Activated T-cell treated with anti-CD3 and anti-CD28 coated beads, Interleukin-2, amount 50 U/mL, for 48 hours (primary cell): Measurements from ENCODE around the gene IL9R.
"Not testable (repeated sequence)": the region's sequence is repeated elsewhere in the genome, so short reads cannot be mapped to it uniquely, and the experiment has no call there.

Experiments used
- DNase-seq, 2 experiments: peaks; one replicate each; pipeline ENCODE4 v3.0.0-alpha.2; 2020

Gene IL9R

DNA sequence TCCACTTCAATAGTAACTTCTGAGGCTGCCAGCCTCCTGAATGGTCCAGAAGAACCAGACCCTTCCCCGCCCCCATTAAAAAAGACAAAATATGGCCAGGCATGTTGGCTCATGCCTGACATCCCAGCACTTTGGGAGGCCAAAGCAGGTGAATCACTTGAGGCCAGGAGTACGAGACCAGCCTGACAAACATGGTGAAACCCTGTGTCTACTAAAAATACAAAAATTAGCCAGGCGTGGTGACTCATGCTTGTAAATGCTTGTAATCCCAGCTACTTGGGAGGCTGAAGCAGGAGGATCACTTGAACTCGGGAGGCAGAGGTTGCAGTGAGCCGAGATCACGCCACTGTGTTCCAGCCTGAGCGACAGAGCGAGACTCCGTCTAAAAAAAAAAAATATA lies 2.3 kb downstream of the IL9R start:
- not testable (repeated sequence) for DNase-seq

DNA sequence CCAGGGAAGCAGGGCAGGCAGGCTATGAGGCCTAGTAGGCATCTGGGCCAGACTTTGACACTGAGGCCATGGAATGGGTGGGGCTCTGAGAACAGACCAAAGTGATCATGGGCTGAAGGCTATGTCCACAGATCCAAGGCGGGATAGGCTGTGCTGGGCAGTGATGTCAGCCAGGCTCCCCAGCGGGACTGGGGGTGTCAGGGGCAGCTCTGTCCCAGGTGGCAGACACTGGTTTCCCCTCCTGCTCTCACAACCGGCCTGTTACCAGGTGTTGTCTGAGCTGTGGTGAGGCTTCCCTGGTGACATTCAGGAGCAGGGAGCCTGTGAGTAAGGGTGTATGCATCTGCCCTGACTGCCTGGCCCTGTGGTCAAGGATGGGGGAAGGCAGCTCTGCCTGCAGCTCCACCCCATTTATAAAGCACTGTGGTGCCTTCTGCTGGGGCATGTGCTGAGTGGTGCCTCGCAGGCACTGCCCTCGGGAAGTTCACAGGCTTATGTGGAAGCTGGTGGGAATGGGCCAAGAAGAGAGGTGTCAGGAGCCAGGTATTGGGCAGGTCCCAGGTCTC lies 2.9 kb downstream of the IL9R start:
- DNase-seq: no peak

DNA sequence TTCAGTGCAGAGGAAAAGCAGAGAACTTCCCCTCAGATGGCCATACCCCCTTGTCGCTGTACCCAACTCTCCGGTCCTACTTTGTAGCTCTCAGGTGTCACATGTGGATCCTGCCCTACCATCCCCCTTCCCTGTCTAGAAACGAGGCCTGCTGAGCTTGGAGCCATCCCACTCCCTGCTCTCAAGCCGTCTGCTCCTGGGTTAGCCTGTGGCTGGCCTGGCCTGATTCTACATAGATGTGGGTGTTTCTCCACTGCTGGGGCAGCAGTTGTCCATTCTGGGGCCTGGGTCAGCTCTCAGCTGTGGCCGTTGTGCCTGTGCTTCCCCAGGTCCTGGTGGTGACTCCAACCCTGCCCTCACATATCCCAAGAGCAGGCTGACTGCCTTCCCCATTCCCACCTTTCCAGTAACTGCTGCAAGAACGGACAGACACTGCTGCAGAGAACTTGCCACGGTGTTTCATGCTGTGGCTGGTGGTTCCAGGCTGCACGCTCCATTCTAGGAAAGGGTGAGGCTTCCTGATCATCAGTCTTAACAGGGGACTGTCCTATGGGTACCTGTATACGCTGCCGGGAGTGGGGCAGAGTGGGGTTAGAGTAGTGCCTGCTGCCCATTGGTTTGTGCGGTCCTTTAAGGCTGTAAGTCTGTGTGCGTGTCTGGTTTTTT lies 3.6 kb downstream of the IL9R start:
- no peak for DNase-seq

DNA sequence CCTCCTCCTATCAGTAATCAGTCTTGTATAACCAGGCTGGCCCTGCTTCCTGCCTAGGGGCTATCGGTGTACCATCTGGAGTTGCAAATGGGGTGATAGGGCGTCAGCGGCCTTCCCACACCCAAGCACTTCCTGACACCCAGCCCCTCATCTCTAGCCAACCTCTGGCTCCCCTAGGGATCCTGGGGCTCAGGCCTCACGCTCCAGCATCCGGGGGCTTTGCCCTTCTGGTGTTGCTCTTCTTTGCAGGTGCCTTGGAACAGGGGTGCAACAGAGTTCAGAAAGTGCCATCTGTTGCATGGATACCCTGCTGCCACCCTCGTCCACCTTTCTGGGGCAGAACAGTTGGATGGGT lies 4.1 kb downstream of the IL9R start:
- DNase-seq: no peak

DNA sequence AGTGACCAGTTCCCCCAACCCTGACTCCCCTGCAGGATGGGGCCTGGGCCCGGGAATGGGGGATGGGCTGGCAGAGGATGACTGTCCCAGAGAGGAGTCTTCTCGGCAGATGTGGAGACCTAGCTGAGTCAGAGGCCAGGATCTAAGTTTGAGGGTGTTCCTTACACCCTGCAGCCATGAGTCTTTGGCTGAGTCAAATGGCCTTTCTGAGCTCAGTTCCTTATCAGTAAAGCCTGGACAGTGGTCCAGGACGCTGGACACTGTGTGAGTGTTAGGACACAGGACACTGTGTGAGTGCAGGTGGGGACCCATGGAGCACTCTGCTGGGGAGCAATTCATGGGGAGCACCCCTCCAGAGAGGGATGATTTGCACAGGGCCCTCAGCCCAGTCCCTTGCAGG lies 5.0 kb downstream of the IL9R start:
- no peak for DNase-seq

DNA sequence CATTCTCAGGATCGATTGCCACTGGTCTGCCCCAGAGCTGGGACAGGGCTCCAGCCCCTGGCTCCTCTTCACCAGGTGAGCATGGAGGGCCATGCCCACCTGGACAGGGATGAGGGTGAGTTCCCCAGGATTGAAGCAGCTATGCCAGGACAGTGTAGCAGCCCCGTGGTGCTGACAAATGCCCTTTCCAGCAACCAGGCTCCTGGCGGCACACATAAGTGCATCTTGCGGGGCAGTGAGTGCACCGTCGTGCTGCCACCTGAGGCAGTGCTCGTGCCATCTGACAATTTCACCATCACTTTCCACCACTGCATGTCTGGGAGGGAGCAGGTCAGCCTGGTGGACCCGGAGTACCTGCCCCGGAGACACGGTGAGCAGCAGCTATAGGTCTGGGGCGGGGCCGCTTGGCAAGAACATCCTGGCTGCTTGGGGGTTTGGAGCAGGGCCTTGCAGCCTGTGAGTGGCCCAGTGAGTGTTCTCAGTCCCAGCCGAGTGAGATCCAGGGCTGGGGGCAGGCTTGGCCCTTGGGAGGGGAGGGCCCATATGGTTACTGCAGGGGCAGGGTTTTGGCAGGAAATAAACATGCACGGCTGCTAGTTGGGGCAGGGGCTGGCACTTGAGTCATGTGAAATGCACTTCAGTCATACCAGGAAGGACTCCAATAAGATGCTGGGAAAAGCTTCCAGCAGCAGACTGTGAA lies 6.1 kb downstream of the IL9R start:
- DNase-seq: no peak

DNA sequence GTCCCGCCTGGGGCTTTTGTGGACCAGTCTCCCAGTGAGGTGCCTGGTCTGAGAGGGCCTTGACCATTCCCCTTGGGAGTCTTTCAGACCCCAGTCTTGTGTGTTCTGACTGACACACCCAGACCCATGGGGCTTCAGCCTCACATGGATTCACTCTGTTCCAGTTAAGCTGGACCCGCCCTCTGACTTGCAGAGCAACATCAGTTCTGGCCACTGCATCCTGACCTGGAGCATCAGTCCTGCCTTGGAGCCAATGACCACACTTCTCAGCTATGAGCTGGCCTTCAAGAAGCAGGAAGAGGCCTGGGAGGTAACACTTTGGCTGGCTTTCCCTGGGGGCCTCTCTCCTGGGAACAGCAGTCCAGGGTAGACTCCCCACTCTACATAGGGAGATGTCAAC lies 6.8 kb downstream of the IL9R start:
- DNase-seq: no peak

DNA sequence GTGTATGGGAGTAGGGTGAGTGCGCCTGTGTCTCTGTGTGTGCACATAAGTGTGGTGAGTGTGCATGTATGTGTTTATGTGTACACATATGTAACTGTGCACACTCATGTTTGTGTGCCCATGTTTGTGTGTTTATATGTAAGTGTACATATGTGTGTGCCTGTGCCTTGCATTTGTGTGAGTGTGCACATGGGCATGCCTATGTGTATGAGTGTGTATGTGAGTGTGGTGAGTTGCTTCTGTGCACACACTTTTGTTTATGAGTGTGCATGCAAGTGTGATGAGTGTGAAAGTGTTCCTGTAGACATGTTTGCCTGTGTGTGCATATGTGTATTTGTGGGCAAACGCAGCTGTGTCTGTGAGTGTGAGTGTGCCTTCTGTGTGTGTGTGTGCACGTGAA lies 7.2 kb downstream of the IL9R start:
- DNase-seq: no peak

DNA sequence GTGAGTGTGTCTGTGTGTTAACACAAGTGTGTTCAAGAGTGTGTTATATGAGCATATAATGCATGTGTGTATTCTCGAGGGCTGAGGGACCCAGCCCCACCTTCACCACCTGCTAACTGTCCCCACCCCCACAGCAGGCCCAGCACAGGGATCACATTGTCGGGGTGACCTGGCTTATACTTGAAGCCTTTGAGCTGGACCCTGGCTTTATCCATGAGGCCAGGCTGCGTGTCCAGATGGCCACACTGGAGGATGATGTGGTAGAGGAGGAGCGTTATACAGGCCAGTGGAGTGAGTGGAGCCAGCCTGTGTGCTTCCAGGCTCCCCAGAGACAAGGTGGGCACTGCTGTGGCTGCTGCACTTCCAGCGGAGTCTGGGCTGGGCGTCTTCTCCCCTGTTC lies 7.6 kb downstream of the IL9R start:
- no peak for DNase-seq

DNA sequence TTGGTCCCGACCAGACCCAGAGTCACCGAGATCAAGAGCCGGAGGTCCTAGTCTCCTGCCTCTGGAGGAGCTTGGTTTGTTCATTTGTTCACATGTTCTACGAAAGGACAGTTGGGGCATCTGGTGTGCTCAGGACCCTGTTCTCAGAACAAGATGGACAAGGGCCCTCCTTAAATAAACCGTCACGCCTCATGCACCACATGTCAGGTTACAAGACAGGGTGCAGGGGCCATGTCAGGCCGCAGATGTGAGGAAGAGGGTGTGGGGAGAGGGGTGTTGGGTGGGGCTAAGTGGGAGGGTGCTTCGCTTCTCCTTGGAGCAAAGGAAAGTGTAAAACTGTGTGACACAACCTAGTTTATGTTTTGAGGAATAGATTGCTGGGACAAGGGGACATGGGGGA lies 9.0 kb downstream of the IL9R start:
- not testable (repeated sequence) for DNase-seq

DNA sequence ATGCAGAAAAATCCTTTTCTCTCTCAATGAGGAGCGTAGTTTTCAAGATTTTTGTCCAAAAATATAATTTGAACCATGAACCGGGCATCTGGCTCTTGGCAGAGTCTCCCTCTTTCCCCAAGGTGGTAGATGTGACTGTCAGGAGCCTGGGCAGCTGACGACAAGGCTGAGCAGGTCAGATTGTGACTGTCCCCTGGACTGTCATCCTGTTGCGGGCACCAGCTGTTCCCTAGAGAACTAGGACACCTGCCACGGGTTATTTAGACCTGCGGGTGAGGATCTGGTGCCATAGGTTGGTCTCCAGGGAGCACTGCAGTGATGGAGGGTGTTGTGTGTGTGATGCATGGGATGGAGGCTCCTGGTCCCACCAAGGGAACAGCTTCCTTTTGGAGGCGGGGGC lies 10.9 kb downstream of the IL9R start:
- DNase-seq: not testable (repeated sequence)

DNA sequence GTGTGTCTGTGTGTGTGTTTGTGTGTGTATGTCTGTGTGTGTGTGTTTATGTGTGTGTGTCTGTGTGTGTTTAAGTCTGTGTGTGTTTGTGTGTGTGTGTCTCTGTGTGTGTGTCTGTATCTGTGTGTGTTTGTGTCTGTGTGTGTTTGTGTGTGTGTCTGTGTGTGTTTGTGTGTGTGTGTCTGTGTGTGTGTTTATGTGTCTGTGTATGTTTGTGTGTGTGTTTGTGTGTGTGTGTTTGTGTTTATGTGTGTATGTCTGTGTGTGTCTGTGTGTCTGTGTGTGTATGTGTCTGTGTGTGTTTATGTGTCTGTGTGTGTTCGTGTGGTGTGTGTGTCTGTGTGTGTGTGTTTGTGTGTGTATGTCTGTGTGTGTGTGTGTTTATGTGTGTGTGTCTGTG lies 11.4 kb downstream of the IL9R start:
- no peak for DNase-seq

DNA sequence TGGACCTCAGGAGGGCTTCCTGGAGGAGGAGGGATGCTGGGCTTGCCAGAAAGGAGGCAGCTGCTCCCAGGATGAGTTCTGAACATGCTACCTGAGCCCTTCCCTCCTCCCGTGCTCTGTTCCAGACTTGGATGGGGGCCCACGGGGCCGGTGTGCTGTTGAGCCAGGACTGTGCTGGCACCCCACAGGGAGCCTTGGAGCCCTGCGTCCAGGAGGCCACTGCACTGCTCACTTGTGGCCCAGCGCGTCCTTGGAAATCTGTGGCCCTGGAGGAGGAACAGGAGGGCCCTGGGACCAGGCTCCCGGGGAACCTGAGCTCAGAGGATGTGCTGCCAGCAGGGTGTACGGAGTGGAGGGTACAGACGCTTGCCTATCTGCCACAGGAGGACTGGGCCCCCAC lies 12.2 kb downstream of the IL9R start:
- DNase-seq: not testable (repeated sequence)

DNA sequence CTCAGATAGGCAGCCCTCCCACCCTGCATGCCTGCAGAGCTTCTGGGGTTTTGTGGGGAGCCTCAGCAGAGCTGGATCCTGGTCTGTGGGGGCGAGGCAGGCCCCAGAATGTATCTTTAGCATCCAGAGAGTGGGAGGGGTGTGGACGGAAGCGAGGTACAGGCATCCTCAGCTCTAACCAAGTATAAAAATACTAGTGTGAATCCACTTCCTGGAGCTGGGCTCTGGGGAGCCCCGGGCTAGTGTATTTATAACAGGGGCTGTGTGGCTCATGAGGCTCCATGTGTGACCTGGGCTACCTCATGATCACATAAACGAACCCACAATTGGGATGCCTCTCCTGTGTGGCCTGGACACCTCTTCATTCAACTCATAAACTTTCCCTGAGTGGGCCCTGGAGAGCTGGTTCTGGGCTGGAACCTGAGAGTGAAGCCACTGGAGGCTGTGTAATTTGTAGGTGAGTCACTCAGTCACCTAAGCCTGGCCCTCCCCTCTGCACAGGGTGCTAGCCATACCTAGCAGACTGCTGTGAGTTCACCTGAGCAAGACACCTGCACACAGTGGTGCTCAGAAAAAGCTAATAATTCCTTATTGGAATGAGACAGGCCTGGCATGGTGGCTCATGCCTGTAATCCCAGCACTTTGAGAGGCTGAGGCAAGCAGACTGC lies 15.9 kb downstream of the IL9R start:
- not testable (repeated sequence) for DNase-seq

DNA sequence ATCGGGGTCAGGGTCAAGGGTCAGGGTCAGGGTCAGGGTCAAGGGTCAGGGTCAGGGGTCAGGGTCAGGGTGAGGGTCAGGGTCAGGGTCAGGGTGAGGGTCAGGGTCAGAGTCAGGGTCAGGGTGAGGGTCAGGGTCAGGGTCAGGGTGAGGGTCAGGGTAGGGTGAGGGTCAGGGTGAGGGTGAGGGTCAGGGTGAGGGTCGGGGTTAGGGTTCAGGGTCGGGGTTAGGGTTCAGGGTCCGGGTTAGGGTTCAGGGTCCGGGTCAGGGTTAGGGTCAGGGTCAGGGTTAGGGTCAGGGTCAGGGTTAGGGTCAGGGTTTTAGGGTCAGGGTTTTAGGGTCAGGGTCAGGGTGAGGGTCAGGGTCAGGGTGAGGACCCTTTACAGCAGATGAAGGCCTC lies 22.4 kb downstream of the IL9R start:
- DNase-seq: not testable (repeated sequence)

DNA sequence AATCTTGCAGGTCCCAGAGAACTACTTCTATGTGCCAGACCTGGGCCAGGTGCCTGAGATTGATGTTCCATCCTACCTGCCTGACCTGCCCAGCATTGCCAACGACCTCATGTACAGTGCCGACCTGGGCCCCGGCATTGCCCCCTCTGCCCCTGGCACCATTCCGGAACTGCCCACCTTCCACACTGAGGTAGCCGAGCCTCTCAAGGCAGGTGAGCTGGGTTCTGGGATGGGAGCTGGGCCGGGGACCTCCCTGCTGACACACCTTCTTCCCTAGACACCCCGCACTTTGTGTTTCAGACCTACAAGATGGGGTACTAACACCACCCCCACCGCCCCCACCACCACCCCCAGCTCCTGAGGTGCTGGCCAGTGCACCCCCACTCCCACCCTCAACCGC lies 25.5 kb downstream of the IL9R start:
- not testable (repeated sequence) for DNase-seq

DNA sequence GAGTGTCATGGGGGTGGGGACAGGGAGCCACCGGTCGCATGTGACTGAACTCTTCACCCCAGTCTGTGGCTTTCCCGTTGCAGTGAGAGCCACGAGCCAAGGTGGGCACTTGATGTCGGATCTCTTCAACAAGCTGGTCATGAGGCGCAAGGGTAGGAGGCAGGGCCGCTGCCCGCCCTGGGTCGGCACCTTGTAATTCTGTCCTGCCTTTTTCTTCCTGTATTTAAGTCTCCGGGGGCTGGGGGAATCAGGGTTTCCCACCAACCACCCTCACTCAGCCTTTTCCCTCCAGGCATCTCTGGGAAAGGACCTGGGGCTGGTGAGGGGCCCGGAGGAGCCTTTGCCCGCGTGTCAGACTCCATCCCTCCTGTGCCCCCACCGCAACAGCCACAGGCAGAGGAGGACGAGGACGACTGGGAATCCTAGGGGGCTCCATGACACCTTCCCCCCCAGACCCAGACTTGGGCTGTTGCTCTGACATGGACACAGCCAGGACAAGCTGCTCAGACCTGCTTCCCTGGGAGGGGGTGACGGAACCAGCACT lies 27.5 kb downstream of the IL9R start:
- not testable (repeated sequence) for DNase-seq

DNA sequence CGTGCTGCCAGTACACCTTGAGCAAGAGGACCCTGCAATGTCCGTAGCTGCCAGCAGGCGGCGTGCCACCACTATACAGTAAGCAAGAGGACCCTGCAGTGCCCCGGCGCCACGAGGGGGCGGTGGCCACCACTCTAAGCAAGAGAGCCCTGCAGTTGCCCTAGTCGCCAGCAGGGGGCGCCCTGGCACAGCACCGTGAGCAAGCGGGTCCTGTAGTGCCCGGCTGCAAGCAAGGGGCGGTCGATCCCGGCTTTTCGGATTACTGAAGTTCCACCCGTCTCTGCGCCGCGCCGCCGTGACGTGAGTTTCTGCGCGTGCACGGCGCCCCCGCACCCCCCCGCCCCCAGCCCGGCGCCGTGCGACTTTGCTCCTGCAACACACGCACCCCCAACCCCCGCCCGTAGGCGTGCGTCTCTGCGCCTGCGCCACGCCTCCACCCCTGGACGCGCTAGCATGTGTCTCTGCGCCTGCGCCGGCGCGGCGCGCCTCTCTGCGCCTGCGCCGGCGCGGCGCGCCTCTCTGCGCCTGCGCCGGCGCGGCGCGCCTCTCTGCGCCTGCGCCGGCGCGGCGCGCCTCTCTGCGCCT lies 31.2 kb downstream of the IL9R start:
- DNase-seq: not testable (repeated sequence)

DNA sequence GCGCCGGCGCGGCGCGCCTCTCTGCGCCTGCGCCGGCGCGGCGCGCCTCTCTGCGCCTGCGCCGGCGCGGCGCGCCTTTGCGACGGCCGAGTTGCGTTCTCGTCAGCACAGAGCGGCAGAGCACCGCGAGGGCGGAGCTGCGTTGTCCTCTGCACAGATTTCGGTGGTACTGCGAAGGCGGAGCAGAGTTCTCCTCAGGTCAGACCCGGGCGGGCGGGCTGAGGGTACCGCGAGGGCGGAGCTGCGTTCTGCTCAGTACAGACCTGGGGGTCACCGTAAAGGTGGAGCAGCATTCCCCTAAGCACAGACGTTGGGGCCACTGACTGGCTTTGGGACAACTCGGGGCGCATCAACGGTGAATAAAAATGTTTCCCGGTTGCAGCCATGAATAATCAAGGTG lies 31.8 kb downstream of the IL9R start:
- not testable (repeated sequence) for DNase-seq

DNA sequence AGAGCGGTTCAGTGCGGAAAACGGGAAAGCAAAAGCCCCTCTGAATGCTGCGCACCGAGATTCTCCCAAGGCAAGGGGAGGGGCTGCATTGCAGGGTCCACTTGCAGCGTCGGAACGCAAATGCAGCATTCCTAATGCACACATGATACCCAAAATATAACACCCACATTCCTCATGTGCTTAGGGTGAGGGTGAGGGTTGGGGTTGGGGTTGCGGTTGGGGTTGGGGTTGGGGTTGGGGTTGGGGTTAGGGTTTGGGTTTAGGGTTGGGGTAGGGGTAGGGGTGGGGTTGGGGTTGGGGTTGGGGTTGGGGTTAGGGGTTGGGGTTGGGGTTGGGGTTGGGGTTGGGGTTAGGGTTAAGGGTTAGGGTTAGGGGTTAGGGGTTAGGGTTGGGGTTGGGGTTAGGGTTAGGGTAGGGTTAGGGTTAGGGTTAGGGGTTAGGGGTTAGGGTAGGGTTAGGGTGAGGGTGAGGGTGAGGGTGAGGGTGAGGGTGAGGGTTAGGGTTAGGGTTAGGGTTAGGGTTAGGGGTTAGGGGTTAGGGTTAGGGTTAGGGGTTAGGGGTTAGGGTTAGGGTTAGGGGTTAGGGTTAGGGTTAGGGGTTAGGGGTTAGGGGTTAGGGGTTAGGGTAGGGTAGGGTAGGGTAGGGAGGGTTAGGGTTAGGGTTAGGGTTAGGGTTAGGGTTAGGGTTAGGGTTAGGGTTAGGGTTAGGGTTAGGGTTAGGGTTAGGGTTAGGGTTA lies 32.4 kb downstream of the IL9R start:
- DNase-seq: not testable (repeated sequence)

DNA sequence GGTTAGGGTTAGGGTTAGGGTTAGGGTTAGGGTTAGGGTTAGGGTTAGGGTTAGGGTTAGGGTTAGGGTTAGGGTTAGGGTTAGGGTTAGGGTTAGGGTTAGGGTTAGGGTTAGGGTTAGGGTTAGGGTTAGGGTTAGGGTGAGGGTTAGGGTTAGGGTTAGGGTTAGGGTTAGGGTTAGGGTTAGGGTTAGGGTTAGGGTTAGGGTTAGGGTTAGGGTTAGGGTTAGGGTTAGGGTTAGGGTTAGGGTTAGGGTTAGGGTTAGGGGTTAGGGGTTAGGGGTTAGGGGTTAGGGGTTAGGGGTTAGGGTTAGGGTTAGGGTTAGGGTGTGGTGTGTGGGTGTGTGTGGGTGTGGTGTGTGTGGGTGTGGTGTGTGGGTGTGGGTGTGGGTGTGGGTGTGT lies 33.0 kb downstream of the IL9R start:
- DNase-seq: not testable (repeated sequence)
